ENCODE data around the gene SCARB2. TPM values are rescaled to one million over a fixed set of nuclear protein-coding genes. Genes with fewer than 3 reads are reported as not detected.

The SCARB2 gene
- total RNA-seq, 1 donor from 2014 or later: 97.4 TPM

DNA sequence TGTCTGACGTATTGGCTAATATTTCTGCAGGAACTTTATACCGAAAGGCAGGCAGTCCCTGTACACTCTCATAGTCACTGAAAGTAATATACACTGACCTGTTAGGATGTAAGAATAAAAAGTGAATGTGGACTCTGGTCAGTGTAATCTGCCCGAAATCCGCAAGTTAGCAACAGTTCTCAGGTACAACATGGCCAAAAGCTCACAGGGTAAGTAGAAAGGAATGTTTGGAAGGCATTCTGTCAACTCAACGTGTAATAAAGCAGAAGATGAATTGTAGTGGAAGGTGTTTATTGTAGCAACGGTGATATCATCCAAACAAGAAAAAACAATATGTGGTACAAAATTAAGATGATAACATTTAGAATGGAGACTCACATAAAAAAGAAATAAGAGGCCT is 39.4 kb downstream of the SCARB2 start:
- no peaks in the 10 kb centered on the region for H3K27me3 Mint-ChIP-seq (ENCODE audit: insufficient read depth, low read depth)
- no peaks in the 10 kb centered on the region for H3K79me2 ChIP-seq (ENCODE audit: low read depth)
- H3K4me3 ChIP-seq: no peak overlapping the region
- no peaks in the 10 kb centered on the region for H3K4me1 Mint-ChIP-seq
- H3K4me1 ChIP-seq: no peaks in the 10 kb centered on the region
- no peak overlapping the region for H3K4me2 ChIP-seq
- no peak overlapping the region for H3K27ac ChIP-seq
- no peak overlapping the region for H3K4me3 Mint-ChIP-seq
- H3K27ac Mint-ChIP-seq: no peak overlapping the region
- no peaks in the 10 kb centered on the region for H3K9me3 Mint-ChIP-seq
- TF ChIP-seq EZH2 (IDR thresholded peaks at IDR 0.05) (no peak), CTCF (IDR thresholded peaks at IDR 0.05) (no peak), EZH2phosphoT487 (IDR thresholded peaks at IDR 0.05) (no peak)
- no peaks in the 10 kb centered on the region for H3K36me3 ChIP-seq
- no peaks in the 10 kb centered on the region for H4K20me1 ChIP-seq (ENCODE audit: low read depth)
- H3K27me3 ChIP-seq: no peaks in the 10 kb centered on the region
- no peak for DNase-seq (ENCODE audit: low spot score)
- H3K9me3 ChIP-seq (ENCODE audit: low read depth): no peaks in the 10 kb centered on the region
- H3K9ac ChIP-seq: no peak overlapping the region
- H3K36me3 Mint-ChIP-seq: peaks cover 18% of the 10 kb centered on the region
- no peaks in the 10 kb centered on the region for H3F3A ChIP-seq (ENCODE audit: low read depth)
- H2AFZ ChIP-seq (replicated peaks): no peak overlapping the region

DNA sequence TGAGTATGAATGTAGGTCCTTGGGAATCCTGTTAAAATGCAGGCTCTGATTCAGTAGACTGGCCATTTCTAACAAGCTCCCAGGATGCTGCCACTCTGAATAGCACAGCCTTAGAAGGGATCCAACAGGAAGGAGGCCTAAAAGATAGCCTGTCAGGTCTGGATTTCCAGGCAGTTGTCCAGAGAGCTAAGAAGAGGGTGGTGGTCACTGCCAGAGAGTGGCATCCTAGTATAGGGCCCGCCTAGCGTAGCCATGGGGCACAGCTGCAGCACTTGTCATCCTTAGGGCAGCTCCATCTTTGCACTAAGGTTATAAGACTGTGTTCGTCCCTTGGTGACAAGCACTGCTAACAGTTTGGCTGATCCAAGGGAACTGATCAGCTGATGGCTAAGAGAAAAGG is 44.9 kb downstream of the SCARB2 start:
- Histone ChIP-seq H3K4me1 (no peaks in the 10 kb centered on the region), H3K36me3 (no peaks in the 10 kb centered on the region), H3K4me3 (no peak overlapping the region), H3K4me2 (no peak overlapping the region), H4K20me1 (ENCODE audit: low read depth) (no peaks in the 10 kb centered on the region), H3K9me3 (ENCODE audit: low read depth) (no peaks in the 10 kb centered on the region), H2AFZ (replicated peaks) (no peak overlapping the region), H3K27ac (no peak overlapping the region), H3F3A (ENCODE audit: low read depth) (no peaks in the 10 kb centered on the region), H3K79me2 (ENCODE audit: low read depth) (no peaks in the 10 kb centered on the region), H3K9ac (no peak overlapping the region), H3K27me3 (no peaks in the 10 kb centered on the region)
- Mint-ChIP-seq H3K4me3 (no peak overlapping the region), H3K27ac (no peak overlapping the region), H3K36me3 (peaks cover 25% of the 10 kb centered on the region), H3K27me3 (ENCODE audit: insufficient read depth, low read depth) (no peaks in the 10 kb centered on the region), H3K4me1 (no peaks in the 10 kb centered on the region), H3K9me3 (no peaks in the 10 kb centered on the region)
- TF ChIP-seq EZH2phosphoT487 (IDR thresholded peaks at IDR 0.05) (no peak), CTCF (IDR thresholded peaks at IDR 0.05) (no peak)
- no peak for DNase-seq (ENCODE audit: low spot score)

- H3K4me3 ChIP-seq: no peak overlapping the region
- no peak overlapping the region for H3K27ac Mint-ChIP-seq
- no peaks in the 10 kb centered on the region for H3K27me3 ChIP-seq
- no peak for DNase-seq (ENCODE audit: low spot score)
- no peaks in the 10 kb centered on the region for H4K20me1 ChIP-seq (ENCODE audit: low read depth)
- no peak overlapping the region for H3K9ac ChIP-seq
- no peaks in the 10 kb centered on the region for H3F3A ChIP-seq (ENCODE audit: low read depth)
- no peak overlapping the region for H3K4me2 ChIP-seq
- no peaks in the 10 kb centered on the region for H3K9me3 Mint-ChIP-seq
- H3K4me3 Mint-ChIP-seq: no peak overlapping the region
- H3K4me1 ChIP-seq: no peaks in the 10 kb centered on the region
- H3K79me2 ChIP-seq (ENCODE audit: low read depth): no peaks in the 10 kb centered on the region
- no peak overlapping the region for H3K27ac ChIP-seq
- TF ChIP-seq EZH2phosphoT487 (IDR thresholded peaks at IDR 0.05) (no peak), EZH2 (IDR thresholded peaks at IDR 0.05) (no peak), CTCF (IDR thresholded peaks at IDR 0.05) (no peak)
- H3K27me3 Mint-ChIP-seq (ENCODE audit: insufficient read depth, low read depth): no peaks in the 10 kb centered on the region
- H3K36me3 Mint-ChIP-seq: peaks cover 31% of the 10 kb centered on the region
- no peak overlapping the region for H2AFZ ChIP-seq (replicated peaks)
- H3K9me3 ChIP-seq (ENCODE audit: low read depth): no peaks in the 10 kb centered on the region
- no peaks in the 10 kb centered on the region for H3K4me1 Mint-ChIP-seq
- H3K36me3 ChIP-seq: no peaks in the 10 kb centered on the region
These were observed 47.1 kb downstream of the SCARB2 start for GRCh38 chr4:76166480-76166879.

- TF ChIP-seq EZH2phosphoT487 (IDR thresholded peaks at IDR 0.05) (no peak), CTCF (IDR thresholded peaks at IDR 0.05) (no peak), EZH2 (IDR thresholded peaks at IDR 0.05) (no peak)
These were observed 53.3 kb downstream of the SCARB2 start for GRCh38 chr4:76160355-76160754.

More at GRCh38 chr4:76160355-76160754, 53.3 kb downstream of the SCARB2 start:
- Histone ChIP-seq H3K4me2 (no peak overlapping the region), H3K27ac (no peak overlapping the region), H2AFZ (replicated peaks) (no peak overlapping the region), H3F3A (ENCODE audit: low read depth) (no peaks in the 10 kb centered on the region), H3K79me2 (ENCODE audit: low read depth) (no peaks in the 10 kb centered on the region), H3K9ac (no peak overlapping the region), H3K27me3 (no peaks in the 10 kb centered on the region), H4K20me1 (ENCODE audit: low read depth) (no peaks in the 10 kb centered on the region), H3K4me3 (no peak overlapping the region), H3K36me3 (no peaks in the 10 kb centered on the region), H3K9me3 (ENCODE audit: low read depth) (no peaks in the 10 kb centered on the region), H3K4me1 (no peaks in the 10 kb centered on the region)
- Mint-ChIP-seq H3K4me1 (no peaks in the 10 kb centered on the region), H3K27me3 (ENCODE audit: insufficient read depth, low read depth) (peaks cover 4% of the 10 kb centered on the region), H3K4me3 (no peak overlapping the region), H3K27ac (no peak overlapping the region), H3K36me3 (peaks cover 18% of the 10 kb centered on the region), H3K9me3 (no peaks in the 10 kb centered on the region)
- no peak for DNase-seq (ENCODE audit: low spot score)

Measured in neural progenitor cell (in vitro differentiated cells).